Stimulated activated CD4-positive, alpha-beta T cell treated with anti-CD3 and anti-CD28 coated beads, Interleukin-12 subunit alpha, Interleukin-12 subunit beta, amount 100 ng/mL, for 4 hours (primary cell): ENCODE results near the gene EFCC1.
"Not testable (repeated sequence)": the region's sequence is repeated elsewhere in the genome, so short reads cannot be mapped to it uniquely, and the experiment has no call there.

ENCODE experiments used
- DNase-seq: peaks from one replicate; pipeline ENCODE4 v3.0.0-alpha.2; 2020

Gene EFCC1

GRCh38 chr3:129085165-129085715 lies 84.1 kb downstream of the EFCC1 start:
- DNase-seq: no peak

- DNase-seq: no peak
These were observed 84.7 kb downstream of the EFCC1 start for GRCh38 chr3:129085818-129086217.

- DNase-seq: no peak
These were observed 86.1 kb downstream of the EFCC1 start for GRCh38 chr3:129087138-129087702.

GRCh38 chr3:129087904-129088303 lies 86.8 kb downstream of the EFCC1 start:
- DNase-seq: not testable (repeated sequence)

- DNase-seq: not testable (repeated sequence)
These were observed 87.2 kb downstream of the EFCC1 start for GRCh38 chr3:129088312-129088711.
